GM12872 (cell line): ENCODE results near the gene RAPGEF2.

Experiments
- TF ChIP-seq, protein P1 (sequence below): IDR thresholded peaks from 3 replicates; pipeline ENCODE4 v1.5.1; 2011; ENCODE audit warnings: low read depth, mild to moderate bottlenecking, low read length, moderate library complexity; ENCODE audit not compliant: insufficient read depth

The RAPGEF2 gene

GRCh38 chr4:159175989-159176375 is 73.1 kb downstream of the RAPGEF2 start:
- TF ChIP-seq, protein P1, sequence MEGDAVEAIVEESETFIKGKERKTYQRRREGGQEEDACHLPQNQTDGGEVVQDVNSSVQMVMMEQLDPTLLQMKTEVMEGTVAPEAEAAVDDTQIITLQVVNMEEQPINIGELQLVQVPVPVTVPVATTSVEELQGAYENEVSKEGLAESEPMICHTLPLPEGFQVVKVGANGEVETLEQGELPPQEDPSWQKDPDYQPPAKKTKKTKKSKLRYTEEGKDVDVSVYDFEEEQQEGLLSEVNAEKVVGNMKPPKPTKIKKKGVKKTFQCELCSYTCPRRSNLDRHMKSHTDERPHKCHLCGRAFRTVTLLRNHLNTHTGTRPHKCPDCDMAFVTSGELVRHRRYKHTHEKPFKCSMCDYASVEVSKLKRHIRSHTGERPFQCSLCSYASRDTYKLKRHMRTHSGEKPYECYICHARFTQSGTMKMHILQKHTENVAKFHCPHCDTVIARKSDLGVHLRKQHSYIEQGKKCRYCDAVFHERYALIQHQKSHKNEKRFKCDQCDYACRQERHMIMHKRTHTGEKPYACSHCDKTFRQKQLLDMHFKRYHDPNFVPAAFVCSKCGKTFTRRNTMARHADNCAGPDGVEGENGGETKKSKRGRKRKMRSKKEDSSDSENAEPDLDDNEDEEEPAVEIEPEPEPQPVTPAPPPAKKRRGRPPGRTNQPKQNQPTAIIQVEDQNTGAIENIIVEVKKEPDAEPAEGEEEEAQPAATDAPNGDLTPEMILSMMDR: 0 out of 3 replicates have a peak, but pooled peaks have one; percentile 3

DNA sequence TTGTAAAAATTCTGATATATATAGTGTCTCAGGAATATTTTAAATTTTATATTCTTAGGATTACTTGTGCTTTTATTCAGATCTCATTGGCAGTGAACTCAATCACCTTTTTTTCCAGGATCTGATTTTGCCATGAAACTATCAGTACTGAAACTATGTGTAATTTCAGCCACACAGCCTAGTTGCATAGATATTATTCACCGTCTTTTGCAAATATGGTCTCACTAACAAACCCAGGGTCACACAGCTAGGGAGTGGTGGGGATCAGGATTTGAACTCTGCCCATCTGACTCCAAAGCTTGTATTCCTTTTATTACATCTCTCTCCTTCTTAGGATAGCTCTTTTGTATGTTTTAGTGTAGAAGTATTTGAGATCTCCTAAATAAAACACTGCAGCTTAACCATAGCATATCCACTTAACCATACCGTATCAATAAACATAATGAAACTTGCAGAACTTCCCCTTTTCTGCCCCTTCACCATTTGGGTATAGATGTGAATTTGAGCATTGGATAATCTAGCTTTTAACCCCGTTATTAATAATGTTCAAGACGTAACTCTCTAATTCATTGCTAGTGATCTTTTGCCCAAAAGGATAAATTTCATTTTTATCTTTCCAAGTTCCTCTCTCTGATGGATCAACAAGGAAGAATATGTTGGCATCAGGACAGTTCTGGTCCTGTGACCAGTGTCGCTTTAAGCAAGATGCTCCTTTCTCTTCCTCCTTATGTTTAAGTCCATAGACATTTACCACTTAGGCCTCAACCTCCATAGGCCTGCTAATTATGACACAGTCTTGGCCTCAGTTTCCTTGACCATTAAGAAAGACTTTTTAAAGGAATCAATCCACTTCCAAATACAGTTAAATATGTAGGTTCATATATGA is 74.6 kb downstream of the RAPGEF2 start:
- TF ChIP-seq, protein P1: no peak

DNA sequence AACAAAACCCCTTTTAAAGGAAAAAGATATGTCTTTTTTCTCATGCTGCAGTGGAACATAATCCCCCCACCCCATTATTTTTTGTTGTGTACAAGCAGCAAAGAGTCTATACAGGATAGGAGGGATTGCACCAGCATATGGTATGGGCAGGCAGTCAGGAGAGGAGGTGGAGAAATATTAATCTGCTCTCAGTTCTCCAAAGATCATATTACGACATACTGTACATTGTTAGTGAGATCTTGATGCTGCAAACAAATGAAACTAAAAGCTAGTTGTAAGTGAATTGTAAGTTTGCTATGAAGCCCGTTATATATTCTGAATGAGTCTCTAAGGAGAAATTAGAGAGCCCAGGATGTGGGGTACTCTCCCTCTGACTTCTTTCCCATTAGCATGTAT is 75.3 kb downstream of the RAPGEF2 start:
- TF ChIP-seq, protein P1: no peak

DNA sequence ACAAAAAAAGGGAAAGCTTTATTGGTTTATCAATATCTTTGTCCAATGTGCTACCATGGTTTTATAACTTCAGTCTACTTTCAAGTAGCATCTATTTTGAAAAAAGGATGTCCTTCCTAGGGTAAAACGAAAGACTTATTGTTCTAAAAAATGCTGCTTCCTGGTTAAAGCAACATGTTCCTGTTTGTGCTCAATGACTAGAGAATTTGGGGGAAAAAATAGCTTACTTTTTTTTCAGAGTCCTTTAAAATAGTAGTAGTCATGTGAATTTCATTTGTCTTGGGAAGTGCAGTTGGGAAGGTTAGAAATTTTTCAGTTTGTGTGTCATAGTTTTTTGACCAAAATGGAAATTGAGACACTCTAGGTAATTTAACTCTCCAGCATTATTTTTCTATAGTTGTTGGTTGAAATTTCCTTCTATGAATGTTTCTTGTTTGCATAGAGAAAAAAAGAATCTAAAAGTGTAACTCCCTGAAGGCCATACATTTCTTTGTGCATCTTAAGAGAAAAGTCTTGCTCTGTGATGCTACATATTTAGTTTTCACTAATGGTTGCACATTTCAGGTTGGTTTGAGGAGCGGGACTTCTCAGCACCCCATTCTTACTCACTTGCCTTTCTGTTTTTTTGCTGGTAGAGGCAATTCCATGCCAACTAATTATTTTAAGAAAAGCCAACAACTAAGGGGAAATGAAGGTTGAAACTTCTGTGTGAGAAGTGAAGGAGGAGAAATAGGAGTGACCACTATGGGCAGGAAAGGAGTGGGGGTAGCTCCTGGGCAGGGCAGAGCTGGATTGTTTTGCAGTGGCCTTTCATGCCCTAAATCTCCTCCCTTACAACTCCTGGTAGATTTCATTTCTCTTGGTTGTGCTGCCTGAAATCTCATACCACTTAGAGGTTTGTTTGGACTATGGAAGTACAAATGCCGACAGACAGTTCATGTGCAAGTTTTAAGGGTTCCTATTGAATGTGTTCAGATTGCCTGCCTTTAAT is 76.4 kb downstream of the RAPGEF2 start:
- TF ChIP-seq, protein P1: no peak

GRCh38 chr4:159185591-159186023 is 82.7 kb downstream of the RAPGEF2 start:
- TF ChIP-seq, protein P1: no peak

DNA sequence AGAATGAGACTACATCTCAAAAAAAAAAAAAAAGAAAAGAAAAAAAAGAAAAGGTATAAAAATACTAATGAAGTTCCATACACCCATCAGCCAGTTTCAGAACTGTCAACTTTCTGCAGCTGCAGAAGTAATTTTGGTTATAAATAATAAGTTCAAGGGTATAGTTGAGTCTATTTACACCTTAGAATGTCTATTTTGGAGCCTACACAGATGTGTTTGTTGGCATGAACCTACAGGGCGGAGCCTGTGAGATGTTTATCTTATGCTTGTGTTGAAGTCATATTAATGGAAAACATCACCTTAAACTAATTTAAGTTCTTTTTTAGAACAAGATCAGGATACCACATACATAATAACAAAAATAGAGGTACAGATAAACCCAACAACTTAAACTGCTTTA is 85.8 kb downstream of the RAPGEF2 start:
- TF ChIP-seq, protein P1: no peak

DNA sequence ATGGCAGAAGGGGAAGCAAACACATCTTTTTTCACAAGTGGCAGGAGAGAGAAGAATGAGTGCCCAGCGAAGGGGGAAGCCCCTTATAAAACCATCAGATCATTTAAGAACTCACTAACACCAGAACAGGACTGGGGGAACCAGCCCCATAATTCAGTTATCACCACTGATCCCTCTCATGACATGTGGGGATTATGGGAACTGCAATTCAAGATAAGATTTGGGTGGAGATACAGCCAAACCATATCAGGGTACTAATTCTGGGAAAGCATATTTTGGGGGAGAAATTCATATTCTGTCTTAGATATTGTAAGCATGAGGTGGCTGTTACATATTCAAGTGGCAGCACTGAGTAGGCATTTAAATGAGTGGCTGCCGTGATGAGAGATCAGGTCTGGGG is 87.8 kb downstream of the RAPGEF2 start:
- TF ChIP-seq, protein P1: no peak
